ENCODE data around the gene EMX1.
A peak's percentile ranks its signal among the peaks of the same experiment; 100 is the strongest.

The EMX1 gene

DNA sequence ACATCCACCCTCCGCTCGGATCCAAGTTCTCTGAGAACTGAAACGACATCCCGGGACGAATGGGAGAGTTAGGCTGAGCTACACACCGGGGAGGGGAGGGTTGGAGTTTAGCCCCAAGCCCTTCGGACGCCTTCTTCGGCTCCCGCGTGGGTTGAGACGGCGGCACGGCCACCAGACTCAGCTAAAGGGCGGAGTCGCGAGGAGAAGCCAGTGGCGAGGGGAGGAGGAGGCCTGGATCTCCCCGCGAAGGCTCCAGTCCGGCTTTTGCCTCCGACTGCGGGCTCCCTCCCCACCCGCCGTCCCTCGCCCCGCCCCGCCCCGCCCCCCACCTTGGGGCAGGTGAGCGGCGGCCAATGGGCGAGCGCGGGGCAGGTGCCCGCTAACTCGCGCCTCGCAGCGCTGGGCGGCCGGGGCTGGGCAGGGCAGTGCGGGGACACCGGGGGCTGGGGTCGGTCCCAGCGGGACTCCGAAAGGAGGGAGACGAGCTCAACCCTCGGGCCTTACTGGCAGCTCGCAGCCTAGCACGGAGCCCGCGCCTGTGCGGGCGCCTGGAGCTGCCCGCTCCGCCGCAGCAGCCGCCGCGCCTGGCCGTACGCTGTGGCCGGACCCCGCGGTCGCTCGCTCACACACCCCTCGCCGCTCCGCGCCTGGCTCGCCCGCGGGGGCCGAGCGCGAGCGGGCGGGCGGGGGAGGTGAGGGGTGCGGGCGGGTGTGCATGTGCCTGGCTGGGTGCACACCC lies at the start of gene EMX1:
TSS of gene EMX1 (plus strand) at position 382 of the 739 bp plus-strand sequence. CDS start at position 716, 334 bp downstream.
- DNase-seq (ENCODE audit: low read depth, low spot score) = peak; percentile 74

DNA sequence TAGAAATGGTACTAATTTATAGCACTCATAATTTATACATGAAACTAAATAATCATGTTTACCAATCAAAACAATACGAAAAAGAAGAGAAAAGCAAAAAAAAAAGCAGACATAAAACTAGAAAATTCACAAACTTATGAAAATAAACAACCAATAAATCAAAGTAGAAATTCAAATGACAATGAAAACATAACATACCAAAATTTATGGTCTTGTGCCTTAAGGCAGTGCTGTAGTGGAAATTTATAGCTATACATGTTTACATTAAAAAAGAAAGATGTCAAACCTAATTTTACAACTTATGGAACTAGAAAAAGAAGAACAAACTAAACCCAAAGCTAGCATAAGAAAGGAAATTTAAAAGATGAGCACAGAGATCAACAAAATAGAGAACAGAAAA lies 46.3 kb upstream of the EMX1 start:
- no peak for DNase-seq (ENCODE audit: low read depth, low spot score)

DNA sequence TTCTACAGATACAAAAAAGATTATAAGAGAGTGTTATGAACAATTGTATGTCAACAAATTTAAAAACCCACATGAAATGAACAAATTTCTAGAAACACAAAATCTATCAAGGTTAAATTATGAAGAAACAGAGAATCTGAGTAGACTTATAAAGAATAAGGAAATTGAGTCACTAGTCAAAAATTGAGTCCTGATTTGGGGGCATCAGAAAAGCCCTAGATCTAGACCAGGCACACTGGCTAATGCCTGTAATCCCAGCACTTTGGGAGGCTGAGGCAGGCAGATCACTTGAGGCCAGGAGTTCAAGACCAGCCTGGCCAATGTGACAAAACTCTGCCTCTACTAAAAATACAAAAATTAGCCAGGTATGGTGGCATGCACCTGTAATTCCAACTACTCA lies 45.4 kb upstream of the EMX1 start:
- no peak for DNase-seq (ENCODE audit: low read depth, low spot score)

DNA sequence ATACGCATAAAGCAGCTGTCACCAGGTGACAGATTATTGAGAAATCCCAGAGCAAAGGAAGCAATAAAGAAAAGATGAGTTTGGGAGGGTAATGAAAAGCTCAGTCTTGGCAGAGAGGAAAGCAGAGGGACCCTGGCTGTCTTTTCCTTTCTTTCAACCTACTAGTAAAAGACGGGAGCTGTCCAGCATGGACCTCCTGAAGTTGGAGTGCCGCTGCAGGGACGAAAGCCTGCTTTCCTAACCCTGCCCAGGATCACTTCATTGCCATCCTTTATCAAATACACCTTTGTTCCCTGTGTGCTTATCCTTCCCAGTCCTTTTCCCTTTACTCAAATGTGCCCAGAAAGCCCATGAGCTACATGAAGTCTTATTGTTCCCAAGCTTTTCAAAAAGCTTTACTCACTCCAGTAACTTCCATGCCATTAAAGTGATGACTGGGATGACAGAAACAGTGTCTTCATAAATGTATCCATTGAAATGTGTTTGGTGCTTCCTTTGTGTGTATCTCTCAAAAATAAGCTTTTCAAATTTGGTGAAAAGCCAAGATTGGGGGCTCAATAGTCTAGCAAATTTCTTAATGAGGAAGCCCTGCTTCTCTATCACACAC lies 33.9 kb upstream of the EMX1 start:
- DNase-seq (ENCODE audit: low read depth, low spot score) = peak; percentile 71

DNA sequence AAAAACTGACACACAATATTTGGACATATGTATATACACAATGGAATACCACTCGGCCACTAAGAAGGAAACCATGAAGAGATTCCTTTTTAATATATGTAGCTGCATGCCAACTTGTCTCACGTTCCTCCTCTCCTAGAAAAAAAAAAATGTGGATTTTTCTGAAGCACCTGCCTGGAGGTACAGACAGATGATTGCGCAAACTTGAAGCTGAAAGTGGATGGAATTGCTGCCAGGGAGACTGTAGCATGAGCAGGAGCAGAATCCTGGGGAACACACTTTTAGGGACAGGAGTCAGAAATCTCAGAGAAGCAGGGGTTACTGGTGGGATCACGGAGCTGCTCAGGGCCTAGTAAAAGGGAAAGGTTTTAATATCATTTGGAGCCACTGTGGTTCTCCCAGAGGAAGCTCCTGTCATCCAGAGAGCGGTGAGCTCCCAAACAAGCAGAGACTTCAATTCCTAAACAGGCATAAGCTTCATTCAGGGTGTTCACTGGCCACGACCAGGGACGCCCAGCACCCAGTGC lies 30.8 kb upstream of the EMX1 start:
- no peak for DNase-seq (ENCODE audit: low read depth, low spot score)

DNA sequence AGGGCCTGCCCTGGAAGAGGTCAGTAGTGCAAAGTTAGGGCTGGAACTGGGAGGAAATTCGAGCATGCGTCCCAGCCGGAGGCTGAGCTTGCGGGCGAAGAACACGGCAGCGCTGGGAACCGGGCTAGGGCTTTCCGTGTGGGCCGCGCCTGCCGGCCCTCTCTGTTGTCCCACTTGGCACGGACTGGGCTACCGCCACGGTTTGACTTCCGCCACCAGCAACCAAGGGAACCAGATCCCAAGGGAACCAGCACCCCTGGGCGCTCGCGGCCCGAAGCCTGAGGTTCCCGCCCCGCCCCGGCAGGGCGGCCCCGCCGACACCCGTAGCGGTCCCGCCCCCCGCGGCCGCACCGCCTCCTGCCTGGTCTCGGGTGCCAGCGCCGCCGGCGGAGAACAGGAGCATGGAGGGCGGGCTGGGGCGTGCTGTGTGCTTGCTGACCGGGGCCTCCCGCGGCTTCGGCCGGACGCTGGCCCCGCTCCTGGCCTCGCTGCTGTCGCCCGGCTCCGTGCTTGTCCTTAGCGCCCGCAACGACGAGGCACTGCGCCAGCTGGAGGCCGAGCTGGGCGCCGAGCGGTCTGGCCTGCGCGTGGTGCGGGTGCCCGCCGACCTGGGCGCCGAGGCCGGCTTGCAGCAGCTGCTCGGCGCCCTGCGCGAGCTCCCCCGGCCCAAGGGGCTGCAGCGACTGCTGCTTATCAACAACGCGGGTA lies 30.1 kb upstream of the EMX1 start, which contains the start of gene SPR:
TSS of gene SPR (plus strand) at position 377 of the 708 bp plus-strand sequence. CDS start at position 402, 25 bp downstream.
- peak; percentile 84 for DNase-seq (ENCODE audit: low read depth, low spot score)

DNA sequence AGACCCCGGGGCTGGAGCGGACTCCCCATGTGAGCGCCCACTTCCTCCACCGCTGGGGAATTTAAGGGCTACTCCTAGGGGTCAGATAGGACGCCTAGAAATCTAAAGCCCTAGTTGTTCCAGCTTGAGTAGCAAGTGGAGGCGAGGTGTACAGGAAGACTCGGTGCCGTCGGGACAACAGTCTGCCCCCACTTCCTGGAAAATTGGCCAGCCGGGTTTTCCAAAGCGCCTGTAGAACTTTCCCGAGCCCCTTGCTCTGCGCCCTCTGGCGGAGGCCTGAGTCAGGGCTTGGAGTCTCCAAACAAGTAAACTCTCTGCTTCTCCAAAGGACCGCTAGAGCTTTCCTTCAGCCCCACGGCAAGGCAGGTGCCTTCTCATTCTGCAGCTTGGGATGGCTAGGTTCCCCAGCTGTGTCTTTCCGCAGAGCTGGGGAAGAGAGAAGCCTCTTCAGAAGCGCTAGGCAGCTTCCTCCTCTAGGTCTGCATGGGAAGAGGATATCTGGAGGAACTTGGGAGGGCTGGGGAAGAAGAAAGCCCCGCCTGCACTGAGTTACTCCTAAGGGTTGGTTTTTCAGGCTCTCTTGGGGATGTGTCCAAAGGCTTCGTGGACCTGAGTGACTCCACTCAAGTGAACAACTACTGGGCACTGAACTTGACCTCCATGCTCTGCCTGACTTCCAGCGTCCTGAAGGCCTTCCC lies 29.4 kb upstream of the EMX1 start:
- peak; percentile 95 for DNase-seq (ENCODE audit: low read depth, low spot score)

DNA sequence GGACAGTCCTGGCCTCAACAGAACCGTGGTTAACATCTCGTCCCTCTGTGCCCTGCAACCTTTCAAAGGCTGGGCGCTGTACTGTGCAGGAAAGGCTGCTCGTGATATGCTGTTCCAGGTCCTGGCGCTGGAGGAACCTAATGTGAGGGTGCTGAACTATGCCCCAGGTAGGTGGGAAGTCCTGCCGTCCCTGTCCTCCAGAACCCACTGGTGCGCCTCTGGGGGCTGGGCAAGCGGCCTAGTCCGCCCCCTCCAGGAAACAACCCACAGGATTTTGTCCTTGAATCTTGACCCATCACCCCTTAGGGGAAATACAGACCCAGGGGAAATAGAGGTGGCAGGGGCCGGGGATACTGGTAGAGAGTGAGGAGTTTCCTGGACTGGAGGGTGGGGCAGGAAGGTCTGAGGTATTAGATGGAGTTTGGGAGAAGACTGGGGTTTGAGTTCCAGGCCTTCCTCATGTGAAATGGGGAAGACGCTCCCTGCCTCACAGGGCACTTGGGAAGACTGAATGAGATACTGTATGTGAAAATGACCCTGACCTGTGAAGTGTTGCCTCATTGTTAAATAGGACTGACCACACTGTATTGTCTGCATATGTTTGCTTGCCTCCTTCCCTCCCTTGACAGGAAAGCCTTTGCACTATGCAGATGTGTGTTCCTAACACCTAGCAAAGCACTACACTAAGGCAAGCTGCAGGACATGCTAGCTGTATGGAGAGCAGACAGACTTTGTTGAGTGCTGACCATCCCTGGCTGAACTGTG lies 28.7 kb upstream of the EMX1 start:
- no peak for DNase-seq (ENCODE audit: low read depth, low spot score)

DNA sequence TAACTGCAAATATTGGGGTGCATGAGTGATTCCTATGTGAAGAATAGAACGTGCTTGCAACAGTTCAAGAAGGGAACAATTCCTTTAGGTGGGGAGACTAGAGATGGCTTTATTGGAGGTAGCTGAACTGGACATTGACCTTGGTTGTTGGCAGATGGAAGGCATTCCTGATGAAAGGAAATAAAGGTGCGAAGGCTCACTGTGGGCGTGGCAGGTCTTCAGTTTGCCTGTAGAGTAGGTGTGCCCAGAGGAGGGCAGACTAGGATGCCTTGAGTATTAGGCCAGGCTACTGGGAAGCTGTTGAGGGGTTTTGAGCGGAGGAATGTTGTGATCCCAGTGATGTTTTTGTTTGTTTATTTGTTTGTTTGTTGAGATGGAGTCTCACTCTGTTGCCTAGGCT lies 27.3 kb upstream of the EMX1 start:
- no peak for DNase-seq (ENCODE audit: low read depth, low spot score)

DNA sequence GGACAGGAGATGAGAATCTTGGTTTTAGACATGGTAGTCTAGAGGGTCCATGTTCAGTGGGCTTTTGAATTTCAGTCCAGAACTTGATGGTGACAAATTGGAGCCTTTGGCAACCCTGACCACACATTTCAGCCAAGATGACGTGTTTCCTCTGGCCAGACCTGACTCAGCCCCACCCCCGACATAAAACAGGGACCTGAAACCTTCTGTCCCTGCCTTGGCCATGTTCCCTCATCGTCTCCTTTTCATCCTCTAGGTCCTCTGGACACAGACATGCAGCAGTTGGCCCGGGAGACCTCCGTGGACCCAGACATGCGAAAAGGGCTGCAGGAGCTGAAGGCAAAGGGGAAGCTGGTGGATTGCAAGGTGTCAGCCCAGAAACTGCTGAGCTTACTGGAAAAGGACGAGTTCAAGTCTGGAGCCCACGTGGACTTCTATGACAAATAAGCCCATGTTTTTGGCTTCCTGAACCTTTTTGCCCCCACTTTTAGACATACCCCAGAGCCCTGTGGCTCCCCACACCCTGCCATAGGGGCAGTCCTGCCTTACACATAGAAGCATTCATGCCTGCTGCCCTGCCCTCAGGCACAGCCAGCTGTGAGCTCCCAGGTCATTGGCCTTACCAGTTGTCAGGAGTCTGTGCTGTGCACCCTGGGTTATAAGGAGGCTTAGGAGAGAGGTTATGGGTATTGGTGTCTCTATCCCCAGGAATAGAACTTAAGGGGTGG lies 26.1 kb upstream of the EMX1 start:
- no peak for DNase-seq (ENCODE audit: low read depth, low spot score)

DNA sequence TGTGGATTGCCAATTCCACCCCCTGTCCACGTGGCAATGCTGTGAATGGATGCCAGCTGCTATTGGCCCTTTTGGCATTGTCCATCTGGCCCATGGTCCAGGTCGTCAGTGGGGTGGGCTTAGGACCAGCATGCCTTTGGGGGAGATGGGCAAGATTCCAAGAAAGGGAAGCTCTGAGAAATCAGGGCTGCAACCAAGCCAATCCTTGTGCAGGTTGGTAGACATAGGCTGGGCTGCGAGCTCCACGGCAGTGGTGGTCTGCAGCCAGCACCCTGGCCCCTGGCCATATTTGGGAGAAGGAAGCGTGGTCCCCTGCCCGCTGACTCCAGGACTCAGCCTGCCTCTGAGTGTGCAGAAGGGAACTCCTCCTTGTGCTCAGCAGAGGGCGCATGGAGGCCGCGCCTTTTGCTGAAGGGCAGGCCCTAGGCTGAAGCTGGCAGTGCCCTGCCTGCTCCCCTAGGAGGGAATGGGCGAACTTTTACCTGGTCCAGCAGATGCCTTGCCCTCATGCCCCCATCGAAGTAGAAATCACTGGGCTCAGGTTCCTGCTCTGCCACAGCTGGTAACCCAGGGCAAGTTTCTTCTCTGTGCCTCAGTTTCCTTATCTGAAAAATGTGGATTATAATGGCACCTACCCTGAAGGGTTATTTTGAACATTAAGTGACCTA lies 24.7 kb upstream of the EMX1 start:
- peak; percentile 90 for DNase-seq (ENCODE audit: low read depth, low spot score)

DNA sequence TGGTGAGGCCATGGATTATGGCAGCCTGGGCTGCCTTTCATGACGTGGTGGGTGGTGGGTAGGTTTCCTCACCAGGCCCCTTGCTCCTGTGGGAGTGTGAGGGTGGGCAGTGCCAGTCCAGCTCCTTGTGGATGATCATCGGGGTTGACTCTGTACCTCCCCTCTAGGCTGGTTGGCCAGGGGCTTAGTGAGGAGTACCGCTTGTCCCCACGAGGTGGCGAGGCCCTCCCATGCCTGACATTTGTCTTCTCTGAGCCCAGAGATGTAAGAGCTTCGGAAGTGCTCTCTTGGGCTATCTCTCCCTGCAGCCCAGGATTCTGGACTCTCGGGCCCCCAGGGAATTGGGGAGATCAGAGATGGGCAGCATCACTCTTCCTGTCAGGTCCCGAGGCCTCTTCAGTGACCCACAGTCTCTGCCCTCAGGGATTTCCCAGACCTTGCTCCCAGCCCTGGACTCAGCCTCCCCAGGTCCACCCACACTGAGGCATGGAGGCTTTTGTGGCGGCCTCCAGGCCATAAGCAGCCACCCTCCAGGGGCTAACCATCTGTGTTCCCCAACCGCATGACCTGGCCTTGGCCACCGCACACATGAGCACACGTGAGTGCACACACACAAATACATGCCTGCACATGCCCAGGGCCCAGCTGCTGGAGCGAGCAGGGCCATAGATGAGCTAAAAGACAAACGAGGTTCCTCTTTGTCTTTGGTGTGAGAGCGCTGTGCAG lies 23.6 kb upstream of the EMX1 start:
- peak; percentile 87 for DNase-seq (ENCODE audit: low read depth, low spot score)

DNA sequence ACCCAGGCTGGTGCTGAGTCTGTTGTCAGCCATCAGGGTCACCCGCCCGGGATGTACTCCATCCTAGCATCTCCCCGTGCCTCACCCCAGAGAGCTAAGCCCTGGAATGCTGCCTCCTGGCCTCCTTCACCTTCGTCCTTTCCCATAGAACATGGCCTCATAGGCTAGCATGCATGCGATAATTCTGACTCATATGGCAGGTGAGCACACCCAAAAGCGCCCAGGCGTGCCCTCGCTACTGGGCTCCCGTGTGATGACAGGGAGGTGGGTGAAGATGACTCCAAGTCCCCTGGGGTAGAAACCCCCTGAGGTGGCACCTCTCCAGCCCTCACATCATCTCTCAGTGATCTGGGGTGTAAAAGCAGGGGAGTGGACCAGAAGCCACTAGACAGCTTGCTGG lies 22.8 kb upstream of the EMX1 start:
- no peak for DNase-seq (ENCODE audit: low read depth, low spot score)

DNA sequence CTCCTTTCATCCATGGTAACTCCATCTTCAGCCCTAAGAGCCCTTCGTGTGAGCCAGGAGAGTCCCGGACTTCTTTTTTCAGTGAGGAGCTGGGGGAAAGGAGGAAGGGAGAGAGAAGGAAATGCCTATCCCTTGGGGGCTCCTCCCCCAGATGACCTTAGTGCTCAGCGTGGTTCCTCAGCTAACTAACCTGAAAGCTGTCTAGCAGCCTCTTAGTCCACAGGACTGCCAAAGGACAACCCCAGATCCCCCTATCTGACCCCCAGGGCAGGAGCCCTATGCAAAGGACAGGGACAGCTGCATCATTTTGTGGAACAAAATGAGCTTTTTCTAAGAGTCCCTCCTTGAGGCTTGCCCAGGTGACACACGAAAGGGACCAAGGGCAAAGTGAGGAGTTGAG lies 22.2 kb upstream of the EMX1 start:
- DNase-seq (ENCODE audit: low read depth, low spot score) = no peak

DNA sequence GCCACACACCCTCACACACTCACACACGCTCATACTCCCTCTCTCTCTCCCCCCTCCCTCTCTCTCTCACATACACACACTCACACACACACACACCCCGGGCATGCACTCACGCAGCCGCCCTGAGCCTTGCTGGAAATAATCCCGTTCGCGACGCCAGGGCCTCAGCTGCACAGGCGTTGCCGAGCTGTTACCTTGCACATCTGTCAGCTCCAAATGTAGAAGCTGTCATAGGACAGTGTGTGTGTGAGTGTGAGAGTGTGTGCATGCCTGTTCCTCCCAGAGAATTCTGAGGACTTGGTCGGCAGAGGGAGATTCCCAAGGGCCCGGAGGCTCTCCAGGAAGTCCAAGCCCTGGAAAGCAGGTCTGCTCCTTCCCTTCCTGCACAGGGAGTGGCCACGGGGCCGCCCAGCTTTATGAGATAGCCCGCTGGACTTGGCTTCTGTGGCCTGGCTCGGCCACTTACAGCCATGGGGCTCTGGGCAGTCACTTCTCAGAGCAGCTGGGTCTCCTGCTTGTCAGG lies 21.5 kb upstream of the EMX1 start:
- DNase-seq (ENCODE audit: low read depth, low spot score) = peak; percentile 57

DNA sequence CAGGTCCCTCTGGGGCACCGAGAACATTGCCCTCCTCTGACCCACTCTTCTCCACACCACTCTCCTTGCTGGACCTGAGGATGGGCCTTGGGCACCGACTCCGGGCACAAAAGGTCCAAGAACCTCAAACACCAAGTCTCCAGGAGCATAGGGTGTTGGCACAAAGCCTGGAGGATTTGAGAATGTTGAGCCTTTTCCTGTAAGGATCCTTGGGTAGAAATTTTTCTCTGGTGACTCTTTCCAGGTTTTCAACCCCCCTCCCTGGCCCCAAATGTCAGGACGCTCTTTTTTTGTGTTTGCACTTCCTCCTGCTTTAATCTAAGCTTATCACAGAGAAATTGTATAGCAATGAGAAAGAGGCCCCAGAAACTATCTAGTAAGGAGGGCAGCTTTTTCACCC lies 20.9 kb upstream of the EMX1 start:
- peak; percentile 32 for DNase-seq (ENCODE audit: low read depth, low spot score)

DNA sequence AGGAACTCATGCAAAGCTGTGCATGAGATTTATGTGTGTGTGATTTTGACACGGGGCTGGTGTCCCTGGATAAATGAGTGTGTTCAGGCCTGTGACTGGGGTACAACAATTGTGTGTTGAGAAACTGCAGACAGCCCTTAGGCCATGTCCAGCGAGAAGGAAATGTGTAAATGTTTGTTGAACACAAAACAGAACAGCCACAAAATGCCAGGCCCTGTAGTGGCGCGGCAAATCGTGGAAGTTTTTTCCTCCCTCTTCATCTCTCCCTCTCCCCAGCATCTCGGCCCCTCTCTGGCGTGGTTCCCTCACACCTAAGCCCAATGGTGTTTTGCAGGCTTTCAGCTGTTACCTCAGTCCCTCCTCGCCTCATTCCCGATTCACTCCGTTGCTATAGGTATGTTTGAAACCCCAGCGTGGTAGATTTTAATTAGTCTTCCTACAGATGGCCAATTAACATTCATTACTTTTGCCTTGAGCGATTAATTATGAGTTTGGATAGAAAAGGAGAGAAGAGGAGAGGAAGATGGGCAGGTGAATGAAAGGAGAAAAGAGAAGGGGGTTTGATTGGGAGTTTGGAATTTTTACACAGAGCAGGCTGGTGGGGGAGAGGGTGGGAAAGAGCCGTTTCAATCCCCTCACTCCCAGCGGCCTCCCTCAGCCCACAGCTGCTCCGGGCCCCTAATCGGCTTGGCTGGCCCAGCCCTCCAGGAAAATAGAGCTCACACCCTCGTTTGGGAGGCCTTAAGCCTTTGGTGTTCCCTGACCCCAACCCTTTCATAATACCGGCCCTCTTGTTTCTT lies 19.3 kb upstream of the EMX1 start:
- DNase-seq (ENCODE audit: low read depth, low spot score) = no peak

DNA sequence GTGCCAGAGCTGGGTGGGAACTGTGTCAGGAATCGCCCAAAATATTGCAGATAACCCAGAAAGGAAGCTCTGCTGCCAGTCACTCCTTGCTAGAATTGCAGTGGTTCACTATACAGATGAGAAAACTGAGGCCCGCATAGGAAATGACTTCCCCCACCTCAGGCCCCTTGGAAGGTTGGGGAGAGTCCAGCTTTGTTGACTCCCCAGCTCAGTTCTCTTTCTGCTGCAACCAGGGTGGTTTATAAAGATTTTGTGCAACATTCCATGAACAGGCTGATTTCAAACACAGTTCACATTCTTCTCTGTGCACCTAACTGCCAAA lies 18.8 kb upstream of the EMX1 start:
- DNase-seq (ENCODE audit: low read depth, low spot score) = no peak

Data from astrocyte of the hippocampus (primary cell).